GM10847 (cell line): ENCODE results near the gene THSD7A.

Source experiments
- POLR2A ChIP-seq: IDR thresholded peaks from 2 replicates; pipeline ENCODE4 v1.6.1; 2011; ENCODE audit not compliant: insufficient read length; ENCODE audit errors: extremely low read depth

The THSD7A gene

GRCh38 chr7:11829954-11830353, 2.0 kb downstream of the THSD7A start:
- TF ChIP-seq POLR2A = no peak

- TF ChIP-seq POLR2A = no peak
Measured at GRCh38 chr7:11819947-11820346, 12.1 kb downstream of the THSD7A start.

GRCh38 chr7:11819271-11819670, 12.7 kb downstream of the THSD7A start:
- no peak for TF ChIP-seq POLR2A

GRCh38 chr7:11818281-11818680, 13.7 kb downstream of the THSD7A start:
- no peak for TF ChIP-seq POLR2A

DNA sequence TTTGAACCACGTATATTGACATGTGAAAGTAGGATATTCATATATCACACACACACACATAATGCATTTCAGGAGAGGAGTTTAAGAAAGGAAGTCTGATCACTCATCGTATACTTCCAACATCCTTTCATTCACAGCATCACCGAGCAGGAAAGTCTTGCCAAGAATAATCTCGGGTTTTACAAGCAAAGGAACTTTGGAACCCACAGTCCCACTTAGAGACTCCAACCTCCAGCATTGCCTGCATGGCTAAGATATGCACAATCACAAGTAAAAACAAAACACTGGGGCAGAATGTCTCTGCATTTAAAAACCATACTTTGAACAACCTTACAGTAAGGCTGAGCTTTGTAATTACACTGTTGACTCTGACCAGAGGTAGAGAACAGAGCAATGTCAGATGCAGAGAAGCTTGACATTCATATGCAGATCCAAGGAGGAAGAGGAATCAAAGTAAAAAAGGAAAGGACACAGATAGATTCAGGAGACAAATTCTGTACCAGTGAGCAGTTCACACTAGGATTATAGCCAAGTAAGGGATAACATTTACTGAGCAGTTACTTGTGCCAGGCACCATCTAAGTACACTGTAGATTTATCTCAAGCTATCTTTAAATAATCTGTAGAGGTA, 14.8 kb downstream of the THSD7A start:
- no peak for TF ChIP-seq POLR2A

DNA sequence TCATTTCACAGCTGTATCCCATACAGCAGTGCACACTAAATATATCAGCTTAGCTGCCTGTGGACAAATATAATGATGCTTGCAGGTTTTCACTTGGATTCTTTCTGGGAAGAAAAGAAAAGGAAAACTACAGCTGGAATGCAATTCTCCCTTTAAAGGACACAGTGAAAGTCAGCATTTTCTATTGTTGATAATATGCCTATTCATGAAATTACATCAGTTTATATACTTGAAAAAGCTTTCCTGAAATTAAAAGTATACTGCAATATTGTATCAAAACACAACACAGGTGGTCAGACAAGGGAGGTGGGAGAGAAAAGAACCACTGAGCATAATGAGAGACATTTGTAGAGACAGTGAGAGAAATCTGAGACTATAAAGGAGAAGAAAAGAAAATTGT, 20.3 kb downstream of the THSD7A start:
- TF ChIP-seq POLR2A = no peak

DNA sequence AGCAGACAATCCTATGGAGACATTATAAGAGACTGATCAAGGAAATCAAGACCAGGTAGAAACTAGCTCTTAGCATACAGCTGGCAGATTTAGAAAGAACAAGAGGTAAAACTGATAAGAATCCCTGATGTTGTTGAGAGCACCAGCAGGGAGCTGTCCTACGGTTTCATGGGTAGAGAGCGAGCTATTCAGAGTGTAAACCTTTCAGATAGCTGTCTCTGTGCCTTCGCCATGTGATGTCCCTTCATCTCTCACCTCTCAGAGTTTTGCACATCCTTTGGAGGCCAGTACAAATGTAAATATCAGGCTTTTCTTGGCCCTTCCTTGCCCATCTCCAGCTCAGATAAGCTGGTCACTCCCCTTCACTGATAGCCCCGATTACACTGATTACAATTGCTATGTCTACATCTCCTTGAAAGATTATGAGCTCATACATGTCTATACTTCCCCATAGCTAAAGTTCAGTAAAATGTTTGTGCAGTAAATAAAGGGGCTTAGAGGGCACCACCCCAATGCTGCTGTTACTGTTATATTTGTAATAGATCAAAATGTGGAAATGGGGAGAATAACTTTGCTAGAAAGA, 21.9 kb downstream of the THSD7A start:
- no peak for TF ChIP-seq POLR2A

GRCh38 chr7:11807000-11807399, 25.0 kb downstream of the THSD7A start:
- no peak for TF ChIP-seq POLR2A

GRCh38 chr7:11804621-11805020, 27.4 kb downstream of the THSD7A start:
- no peak for TF ChIP-seq POLR2A

DNA sequence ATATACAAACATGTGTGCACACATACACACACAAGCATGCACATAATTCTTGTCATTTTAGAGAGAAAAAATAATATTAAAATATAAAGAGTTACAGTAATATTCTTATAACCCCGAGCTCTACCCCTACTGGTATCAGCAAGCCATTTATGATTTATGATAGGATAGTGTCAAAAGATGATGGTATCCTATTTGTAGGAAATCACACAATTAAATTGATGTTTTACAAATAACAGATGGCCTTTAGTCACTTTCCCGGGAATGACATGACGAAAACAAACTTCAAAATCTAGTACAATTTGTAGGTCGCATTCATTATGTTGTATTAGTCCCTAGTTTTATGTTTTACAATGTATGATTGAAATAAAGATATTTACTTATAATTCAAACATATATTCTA, 36.8 kb downstream of the THSD7A start:
- TF ChIP-seq POLR2A = no peak

DNA sequence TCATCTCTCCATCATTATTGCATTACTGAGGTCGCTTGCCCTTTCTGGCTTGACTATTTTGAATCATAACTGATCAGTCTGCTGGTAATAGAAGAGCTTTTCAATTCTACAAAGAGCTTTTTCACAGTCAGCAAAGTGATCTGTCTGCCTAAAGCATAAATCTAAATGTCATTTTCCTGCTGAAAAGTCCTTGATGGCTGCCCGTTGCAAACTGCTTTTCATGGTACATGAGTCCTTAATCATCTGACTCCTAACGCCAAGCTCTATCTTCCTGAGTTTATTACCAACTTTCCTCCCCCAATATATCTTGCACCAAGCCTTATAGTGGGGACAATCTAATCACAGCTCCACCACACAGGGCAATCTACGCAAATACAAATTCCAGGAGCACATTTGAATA, 39.8 kb downstream of the THSD7A start:
- TF ChIP-seq POLR2A = no peak

- no peak for TF ChIP-seq POLR2A
Measured at GRCh38 chr7:11788568-11788967, 43.4 kb downstream of the THSD7A start.

DNA sequence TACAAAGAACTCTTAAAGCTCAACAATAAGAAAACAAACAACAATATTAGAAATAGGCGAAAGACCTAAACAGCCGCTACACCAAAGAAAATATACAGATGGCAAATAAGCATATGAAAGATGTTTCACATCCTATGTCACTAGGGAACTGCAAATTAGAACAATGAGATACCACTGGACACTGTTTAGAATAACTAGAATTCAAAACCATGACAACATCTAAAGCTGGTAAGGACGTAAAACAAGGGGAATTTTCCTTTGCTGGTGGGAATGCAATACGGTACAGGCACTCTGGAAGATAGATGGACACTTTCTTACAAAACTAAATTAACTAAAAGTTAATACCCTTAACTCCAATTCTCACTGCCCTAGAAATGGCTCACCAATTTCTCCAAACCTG, 44.5 kb downstream of the THSD7A start:
- no peak for TF ChIP-seq POLR2A

DNA sequence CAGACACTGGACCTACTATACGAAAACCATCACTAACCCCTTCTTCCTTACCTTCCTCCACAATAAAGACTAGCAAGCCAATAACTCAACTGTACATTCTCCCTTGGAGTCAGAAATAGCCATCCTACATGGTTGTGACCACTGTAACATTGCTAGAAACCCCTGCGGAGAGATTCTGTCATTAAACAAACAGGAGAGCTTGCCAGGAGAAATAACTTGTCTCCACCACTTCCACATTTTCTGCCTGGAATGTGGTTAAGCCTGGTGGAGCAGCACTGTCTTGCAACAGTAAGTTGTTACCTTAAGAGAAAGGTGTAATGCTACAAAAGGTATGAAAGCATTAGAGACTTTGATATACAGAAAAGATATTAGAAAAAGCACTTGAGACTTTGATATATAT, 45.8 kb downstream of the THSD7A start:
- TF ChIP-seq POLR2A = no peak

- no peak for TF ChIP-seq POLR2A
Measured at GRCh38 chr7:11784769-11785536, 47.0 kb downstream of the THSD7A start.

DNA sequence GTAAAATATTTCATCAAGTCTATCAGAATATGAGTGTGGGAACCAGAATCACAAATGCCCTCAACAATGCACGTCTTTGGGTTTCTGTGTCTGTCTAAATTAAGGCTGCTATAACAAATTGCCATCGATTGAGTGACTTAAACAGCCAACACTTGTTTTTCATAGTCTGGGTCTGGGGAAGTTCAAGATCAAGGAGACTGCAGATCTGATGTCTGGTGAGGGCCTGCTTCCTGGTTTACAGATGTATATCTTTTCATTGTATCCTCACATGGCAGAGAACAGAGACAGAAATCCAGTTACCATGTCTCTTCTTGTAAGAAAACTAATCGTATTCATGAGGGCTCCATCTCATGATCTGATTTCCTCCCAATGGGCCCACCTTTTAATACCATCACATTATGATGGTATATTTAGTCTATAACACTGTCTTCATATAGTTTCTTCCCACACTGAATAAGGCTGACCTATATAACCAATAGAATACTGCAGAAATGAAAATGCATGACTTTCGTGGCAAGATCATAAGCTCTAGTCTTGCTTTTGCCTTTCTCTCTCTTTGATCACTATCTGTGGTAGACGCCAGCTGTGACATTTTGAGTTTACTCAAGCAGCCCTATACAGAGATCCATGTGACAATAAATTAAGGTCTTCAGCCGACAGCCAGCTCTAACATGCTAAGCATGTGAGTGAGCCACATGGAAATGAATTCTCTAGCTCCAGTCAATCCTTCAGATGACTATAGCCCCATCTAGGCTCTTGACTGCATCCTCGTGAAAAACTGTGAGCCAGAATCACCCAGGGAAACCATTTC, 51.9 kb downstream of the THSD7A start:
- TF ChIP-seq POLR2A = no peak

- no peak for TF ChIP-seq POLR2A
Measured at GRCh38 chr7:11776039-11776438, 56.0 kb downstream of the THSD7A start.
